ENCODE data around the gene SLC10A1. TPM values are rescaled to one million over a fixed set of nuclear protein-coding genes. Genes with fewer than 3 reads are reported as not detected.
A peak's percentile ranks its signal among the peaks of the same experiment; 100 is the strongest.

Gene SLC10A1
- total RNA-seq, 2 experiments from 2014 or later: not detected

DNA sequence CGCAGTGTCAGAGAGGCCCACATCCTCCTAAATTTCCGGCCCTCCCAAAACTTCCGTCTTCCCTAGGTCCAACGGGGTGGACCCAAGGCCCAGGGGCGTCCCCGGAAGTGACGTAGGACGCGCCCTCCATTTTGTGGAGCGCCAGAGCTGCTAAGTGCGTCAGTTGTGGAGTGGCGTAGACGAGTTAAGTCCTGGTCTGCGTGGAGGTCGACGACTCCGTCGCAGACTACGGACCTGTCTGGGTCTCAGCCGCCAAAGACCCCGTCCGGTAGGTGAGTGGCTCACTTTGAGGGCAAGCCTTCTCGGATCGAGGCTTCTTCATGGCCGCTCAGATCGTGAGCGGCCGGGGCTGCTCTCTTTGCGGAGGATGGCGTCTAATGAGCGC is 30.1 kb downstream of the SLC10A1 start, which contains the start of gene SRSF5:
TSS of gene SRSF5 (plus strand) at position 159 of the 385 bp plus-strand sequence. CDS start 1,015 bp downstream, outside the sequence.
- Histone ChIP-seq H2AFZ (ENCODE audit: low read length) (peak within 1 kb of the TSS; percentile 94), H4K20me1 (ENCODE audit: insufficient read depth, low read length) (peaks cover 22% of the 10 kb centered on the region), H3K79me2 (ENCODE audit: insufficient read depth, low read depth, low read length) (peaks cover 50% of the 10 kb centered on the region), H3K36me3 (ENCODE audit: insufficient read depth, low read length) (peaks cover 44% of the 10 kb centered on the region), H3K4me2 (ENCODE audit: low read length) (peak within 1 kb of the TSS; percentile 85), H3K4me1 (ENCODE audit: insufficient read depth, low read length, poor library complexity, severe bottlenecking) (peaks cover 14% of the 10 kb centered on the region), H3K27ac (ENCODE audit: low read depth, low read length, poor library complexity, severe bottlenecking) (peak within 1 kb of the TSS; percentile 87), H3K9me3 (ENCODE audit: low read length) (no peaks in the 10 kb centered on the region), H3K4me3 (ENCODE audit: low read depth, low read length, poor library complexity, severe bottlenecking) (peak within 1 kb of the TSS; percentile 93), H3K9me2 (ENCODE audit: insufficient read depth, low read length) (no peaks in the 10 kb centered on the region)
- TF ChIP-seq CTCF (conservative IDR thresholded peaks at IDR 0.05; ENCODE audit: low read length): no peak
- no peak for TF ChIP-seq EZH2phosphoT487 (IDR thresholded peaks at IDR 0.05; ENCODE audit: borderline replicate concordance, low read depth, low read length)
- peak; percentile 97 for DNase-seq (ENCODE audit: low spot score)
- ChIA-PET CTCF (ENCODE audit: unreplicated experiment) (no interaction called here), POLR2A (interaction anchor here (0.9 to 1.5 kb wide), 7 partner anchors 10 to 285 kb away, joined by 3 to 7 read pairs (median 4); no protein-coding TSS in a partner anchor)
- intact Hi-C loops (cut with micrococcal nuclease; ENCODE audit: unreplicated experiment): loop anchor here (5.0 to 10.0 kb wide), 2 partner anchors 155 to 612 kb away; partner anchors contain the start of genes DCAF5 and SUSD6
- BruUV-seq (replicated peaks): no TSS peak

DNA sequence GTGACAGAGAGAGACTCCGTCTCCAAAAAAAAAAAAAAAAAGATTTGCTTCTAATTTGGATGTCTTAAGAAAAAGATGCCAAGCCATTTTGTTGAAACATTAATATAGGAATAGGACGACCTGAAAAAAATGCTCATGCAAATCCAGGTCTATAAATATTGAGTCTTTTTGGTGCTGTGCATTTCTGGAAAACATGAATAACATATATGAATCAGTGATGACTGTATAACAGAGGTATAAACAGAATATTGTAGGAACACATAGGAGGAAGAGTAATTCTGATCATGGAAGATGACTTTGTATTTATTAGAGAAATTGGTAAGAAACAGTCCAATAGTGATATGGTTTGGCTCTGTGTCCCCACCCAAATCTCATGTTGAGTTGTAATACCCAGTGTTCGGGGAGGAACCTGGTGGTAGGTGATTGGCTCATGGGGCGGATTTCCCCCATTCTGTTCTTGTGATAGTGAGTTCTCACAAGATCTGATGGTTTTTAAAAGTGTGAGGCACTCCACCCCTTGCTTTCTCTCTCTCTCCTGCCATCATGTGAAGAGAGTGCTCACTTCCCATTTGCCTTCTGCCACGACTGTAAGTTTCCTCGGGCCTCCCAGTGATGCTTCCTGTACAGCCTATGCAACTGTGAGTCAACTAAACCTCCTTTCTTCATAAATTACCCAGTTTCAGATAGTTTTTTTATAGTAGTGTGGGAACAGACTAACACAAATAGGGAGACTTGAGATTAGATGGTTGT is 33.1 kb downstream of the SLC10A1 start:
- Histone ChIP-seq H3K79me2 (ENCODE audit: insufficient read depth, low read depth, low read length) (peaks cover 24% of the 10 kb centered on the region), H4K20me1 (ENCODE audit: insufficient read depth, low read length) (peaks cover 12% of the 10 kb centered on the region), H3K4me3 (ENCODE audit: low read depth, low read length, poor library complexity, severe bottlenecking) (no peak overlapping the region), H3K4me1 (ENCODE audit: insufficient read depth, low read length, poor library complexity, severe bottlenecking) (peaks cover 13% of the 10 kb centered on the region), H3K27ac (ENCODE audit: low read depth, low read length, poor library complexity, severe bottlenecking) (no peak overlapping the region), H3K9me2 (ENCODE audit: insufficient read depth, low read length) (no peaks in the 10 kb centered on the region), H3K36me3 (ENCODE audit: insufficient read depth, low read length) (peaks cover 13% of the 10 kb centered on the region), H2AFZ (ENCODE audit: low read length) (peak overlapping the region; percentile 18; the same call in 1 of the 2 replicates), H3K9me3 (ENCODE audit: low read length) (no peaks in the 10 kb centered on the region), H3K4me2 (ENCODE audit: low read length) (no peak overlapping the region)
- intact Hi-C loops (cut with micrococcal nuclease; ENCODE audit: unreplicated experiment): loop anchor here (10.0 kb wide), 1 partner anchor 609 kb away; the partner anchor contains the start of gene DCAF5
- CTCF ChIA-PET (ENCODE audit: unreplicated experiment): no interaction called here
- POLR2A ChIA-PET: interaction anchor here (0.7 kb wide), 1 partner anchor 353 kb away, joined by 3 read pairs; no protein-coding TSS in a partner anchor
- DNase-seq (ENCODE audit: low spot score): no peak
- TF ChIP-seq CTCF (conservative IDR thresholded peaks at IDR 0.05; ENCODE audit: low read length): no peak
- no peak for TF ChIP-seq EZH2phosphoT487 (IDR thresholded peaks at IDR 0.05; ENCODE audit: borderline replicate concordance, low read depth, low read length)
- BruUV-seq (replicated peaks): no TSS peak

- intact Hi-C loops (cut with micrococcal nuclease; ENCODE audit: unreplicated experiment): loop anchor here (10.0 kb wide), 1 partner anchor 606 kb away; the partner anchor contains the start of gene DCAF5
- Histone ChIP-seq H3K9me3 (ENCODE audit: low read length) (no peaks in the 10 kb centered on the region), H3K4me2 (ENCODE audit: low read length) (no peak overlapping the region), H3K9me2 (ENCODE audit: insufficient read depth, low read length) (no peaks in the 10 kb centered on the region), H3K4me3 (ENCODE audit: low read depth, low read length, poor library complexity, severe bottlenecking) (no peak overlapping the region), H3K4me1 (ENCODE audit: insufficient read depth, low read length, poor library complexity, severe bottlenecking) (no peaks in the 10 kb centered on the region), H3K79me2 (ENCODE audit: insufficient read depth, low read depth, low read length) (no peaks in the 10 kb centered on the region), H2AFZ (ENCODE audit: low read length) (no peak overlapping the region), H4K20me1 (ENCODE audit: insufficient read depth, low read length) (no peaks in the 10 kb centered on the region), H3K36me3 (ENCODE audit: insufficient read depth, low read length) (no peaks in the 10 kb centered on the region), H3K27ac (ENCODE audit: low read depth, low read length, poor library complexity, severe bottlenecking) (no peak overlapping the region)
- no TSS peak for BruUV-seq (replicated peaks)
- ChIA-PET POLR2A (interaction anchor here (0.6 to 0.7 kb wide), 2 partner anchors 16 to 256 kb away, joined by 3 read pairs; no protein-coding TSS in a partner anchor), CTCF (ENCODE audit: unreplicated experiment) (no interaction called here)
- no peak for DNase-seq (ENCODE audit: low spot score)
- TF ChIP-seq EZH2phosphoT487 (IDR thresholded peaks at IDR 0.05; ENCODE audit: borderline replicate concordance, low read depth, low read length) (no peak), CTCF (conservative IDR thresholded peaks at IDR 0.05; ENCODE audit: low read length) (no peak)
These were observed 36.2 kb downstream of the SLC10A1 start for GRCh38 chr14:69760810-69761209.

Data from OCI-LY7 (cell line).